Mucosa of rectum (tissue), 2 donors: ENCODE data around the gene MICAL3.

Experiments used
- H3K27ac ChIP-seq, 2 donors: one replicate each; pipeline ENCODE4 v1.7.0; 2013; ENCODE audit warnings: inconsistent platforms in 2 of 2, low read depth in 2 of 2, low read length in 2 of 2
- H3K27me3 ChIP-seq, 2 donors: one replicate each; pipeline ENCODE4 v1.7.0; 2013; ENCODE audit warnings: low read length in 2 of 2; ENCODE audit not compliant: control insufficient read depth in 2 of 2, insufficient read depth in 2 of 2
- H3K36me3 ChIP-seq, 2 donors: one replicate each; pipeline ENCODE4 v1.7.0; 2013; ENCODE audit warnings: low read length in 2 of 2; ENCODE audit not compliant: control insufficient read depth in 2 of 2, insufficient read depth in 2 of 2
- H3K4me1 ChIP-seq, 2 donors: one replicate each; pipeline ENCODE4 v1.7.0; 2013; ENCODE audit warnings: low read length in 2 of 2, mild to moderate bottlenecking in 1 of 2; ENCODE audit not compliant: control insufficient read depth in 2 of 2, insufficient read depth in 2 of 2
- H3K4me3 ChIP-seq, 2 donors: one replicate each; pipeline ENCODE4 v1.7.0; 2013; ENCODE audit warnings: low read length in 2 of 2
- H3K9ac ChIP-seq, 2 donors: one replicate each; pipeline ENCODE4 v1.7.0; 2013; ENCODE audit warnings: low read length in 2 of 2, low read depth in 1 of 2, mild to moderate bottlenecking in 1 of 2
- H3K9me3 ChIP-seq, 2 donors: one replicate each; pipeline ENCODE4 v1.7.0; 2013; ENCODE audit warnings: low read length in 2 of 2; ENCODE audit not compliant: control insufficient read depth in 2 of 2
- donor health status: healthy.
- donor health status: Normal muscosa, but diverticular disease.

MICAL3 gene

DNA sequence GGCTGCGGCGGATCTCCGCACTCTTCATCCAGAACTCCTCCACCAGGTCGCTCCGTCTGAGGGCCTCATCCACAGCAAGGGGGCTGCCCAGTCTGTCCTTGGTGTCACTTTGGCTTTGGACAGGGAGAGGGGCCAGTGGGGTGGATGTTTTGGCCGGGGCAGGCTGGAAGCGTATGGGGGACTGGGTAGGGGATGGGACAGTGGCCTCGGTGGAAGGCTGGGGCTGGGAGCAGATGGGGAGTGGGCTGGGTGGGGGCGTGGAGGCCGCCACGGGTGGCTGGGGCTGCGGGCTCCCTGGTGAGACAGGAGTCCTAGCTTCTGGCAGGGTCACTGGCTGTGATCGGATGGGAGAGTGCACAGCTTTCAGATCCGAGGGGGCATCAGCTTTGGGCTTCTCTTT, 205.7 kb downstream of the MICAL3 start:
- peaks cover 59% of the 10 kb centered on the region in 2 donors for H3K36me3 ChIP-seq

DNA sequence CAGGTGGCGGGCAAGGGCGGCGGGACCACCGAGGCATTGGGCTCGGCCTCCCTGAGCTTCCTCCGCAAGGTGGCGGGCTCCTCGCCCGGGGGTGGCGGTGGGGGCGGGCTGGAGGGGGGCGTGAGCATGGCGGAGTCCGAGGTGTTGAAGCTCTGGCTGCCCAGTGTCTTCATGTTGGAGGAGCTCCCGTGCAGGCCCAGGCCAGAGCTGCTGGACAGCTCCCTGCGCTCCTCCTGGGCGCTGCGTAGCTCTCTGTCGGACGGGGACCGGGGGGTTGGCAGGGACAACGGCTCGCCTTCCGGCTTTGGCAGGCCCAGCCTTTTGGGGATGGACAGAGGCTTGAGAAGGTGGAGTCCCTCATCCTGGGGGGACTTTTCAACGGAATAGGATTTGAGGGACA, 206.2 kb downstream of the MICAL3 start:
- H3K9me3 ChIP-seq = no peaks in the 10 kb centered on the region
- no peak overlapping the region for H3K27ac ChIP-seq
- H3K9ac ChIP-seq = no peak overlapping the region
- no peaks in the 10 kb centered on the region for H3K27me3 ChIP-seq
- no peaks in the 10 kb centered on the region for H3K4me1 ChIP-seq
- no peak overlapping the region for H3K4me3 ChIP-seq
- peaks cover 62 to 63% of the 10 kb centered on the region in 2 donors for H3K36me3 ChIP-seq

More for the DNA sequence above, 205.7 kb downstream of the MICAL3 start:
- Histone ChIP-seq H3K4me3 (no peak overlapping the region), H3K4me1 (no peaks in the 10 kb centered on the region), H3K9ac (no peak overlapping the region), H3K27ac (no peak overlapping the region), H3K27me3 (no peaks in the 10 kb centered on the region), H3K9me3 (no peaks in the 10 kb centered on the region)

DNA sequence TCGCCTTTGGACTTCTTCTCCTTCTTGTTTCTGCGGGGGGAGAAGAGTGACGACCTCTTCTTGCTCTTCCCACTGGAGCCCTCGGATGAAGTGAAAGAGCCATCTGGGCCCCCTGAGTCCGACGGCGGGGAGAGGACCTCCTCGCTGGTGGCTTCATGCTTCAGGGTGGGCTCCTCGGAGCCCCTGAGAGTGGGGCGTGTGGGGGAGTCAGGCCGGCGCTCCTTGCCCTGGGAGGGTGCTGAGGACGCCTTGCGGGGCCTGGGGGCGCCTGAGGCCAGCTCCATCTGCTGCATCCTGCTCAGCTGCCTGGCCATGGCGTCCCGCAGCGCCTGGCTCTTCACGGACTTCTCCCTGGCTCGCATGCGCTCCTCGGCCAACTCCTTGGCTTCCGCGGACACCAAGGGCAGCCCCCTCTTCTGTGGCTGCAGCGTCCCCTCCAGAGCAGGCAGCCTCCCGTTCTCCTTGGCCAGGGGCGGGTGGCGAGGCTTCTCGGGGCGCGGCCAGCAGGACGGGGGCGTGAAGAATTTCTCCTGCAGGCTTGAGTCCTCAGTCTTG, 206.8 kb downstream of the MICAL3 start:
- no peaks in the 10 kb centered on the region for H3K4me1 ChIP-seq
- H3K36me3 ChIP-seq = peaks cover 66% of the 10 kb centered on the region in 2 donors
- no peak overlapping the region for H3K9ac ChIP-seq
- no peak overlapping the region for H3K27ac ChIP-seq
- H3K27me3 ChIP-seq = no peaks in the 10 kb centered on the region
- no peaks in the 10 kb centered on the region for H3K9me3 ChIP-seq
- no peak overlapping the region for H3K4me3 ChIP-seq

DNA sequence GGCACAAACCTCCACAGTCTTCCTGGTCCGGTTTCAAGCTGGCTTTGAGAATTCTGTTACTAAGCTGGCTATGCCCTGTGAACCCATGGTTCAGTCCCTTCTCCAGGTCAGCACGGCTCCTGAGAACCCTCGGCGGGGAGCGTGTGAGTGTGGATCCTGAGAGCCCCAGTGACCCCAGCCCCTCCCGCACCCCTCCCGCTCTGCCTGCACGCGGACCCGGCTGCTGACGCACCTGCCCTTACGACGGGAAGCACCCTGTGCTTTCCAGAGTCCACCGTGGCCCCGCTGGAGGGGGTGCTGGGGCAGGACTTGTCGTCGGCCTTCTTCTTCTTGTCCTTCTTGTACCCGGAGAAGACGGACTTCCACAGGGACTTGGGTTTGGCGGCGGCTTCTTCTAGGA, 207.3 kb downstream of the MICAL3 start:
- Histone ChIP-seq H3K4me1 (no peaks in the 10 kb centered on the region), H3K9me3 (no peaks in the 10 kb centered on the region), H3K36me3 (peaks cover 65 to 66% of the 10 kb centered on the region in 2 donors), H3K27me3 (no peaks in the 10 kb centered on the region), H3K4me3 (no peak overlapping the region), H3K27ac (no peak overlapping the region), H3K9ac (no peak overlapping the region)

DNA sequence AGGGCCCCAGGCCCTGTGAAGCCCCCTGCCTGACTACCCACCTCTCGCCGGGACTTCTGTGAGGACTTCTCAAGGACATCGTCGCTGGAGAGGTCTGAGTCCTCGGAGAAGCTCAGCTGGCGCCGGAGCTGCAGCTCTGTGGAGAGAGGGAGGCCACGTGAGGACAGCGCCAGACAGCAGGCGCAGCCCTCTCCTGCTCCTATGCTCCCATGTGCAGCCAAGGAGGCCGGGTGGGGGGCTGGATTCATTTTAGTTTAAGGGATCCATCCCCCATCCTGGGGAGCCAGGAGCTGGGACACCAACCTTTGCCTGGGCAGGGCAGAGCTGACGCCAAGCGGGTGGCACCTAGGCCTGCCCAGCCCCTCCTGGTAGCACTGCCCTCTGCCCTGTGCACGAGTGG, 207.7 kb downstream of the MICAL3 start:
- Histone ChIP-seq H3K27me3 (no peaks in the 10 kb centered on the region), H3K4me1 (peaks cover 0 to 4% of the 10 kb centered on the region in 2 donors), H3K9ac (no peak overlapping the region), H3K9me3 (no peaks in the 10 kb centered on the region), H3K36me3 (peaks cover 62 to 65% of the 10 kb centered on the region in 2 donors), H3K4me3 (no peak overlapping the region), H3K27ac (no peak overlapping the region)

DNA sequence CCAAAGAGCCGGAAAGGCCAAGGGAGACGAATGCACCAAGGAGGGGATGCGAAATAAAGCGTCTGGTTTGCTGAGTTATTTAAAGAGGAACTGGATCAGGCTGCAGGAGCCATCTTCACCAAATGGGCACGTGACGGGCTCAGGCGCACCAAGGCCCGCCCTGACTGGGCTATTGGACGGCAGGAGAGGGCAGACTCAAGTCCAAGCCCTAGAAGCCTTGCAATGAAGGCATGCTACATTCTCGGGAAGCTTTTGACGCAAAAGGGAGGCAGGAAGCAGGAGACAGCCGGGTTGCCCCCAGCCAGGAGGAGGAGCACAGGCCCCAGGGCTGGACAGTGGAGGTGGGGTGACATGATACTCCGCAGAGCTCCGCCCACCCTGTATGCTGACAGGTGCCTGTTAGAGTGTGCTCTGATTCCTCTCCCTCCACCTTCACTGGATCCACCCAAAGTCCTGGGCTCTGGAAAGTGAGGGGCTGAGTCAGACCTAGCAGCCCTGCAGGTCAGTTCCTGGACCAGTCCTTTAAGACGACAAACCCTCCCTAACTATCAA, 208.6 kb downstream of the MICAL3 start:
- Histone ChIP-seq H3K27ac (no peak overlapping the region), H3K9ac (no peak overlapping the region), H3K9me3 (no peaks in the 10 kb centered on the region), H3K27me3 (no peaks in the 10 kb centered on the region), H3K36me3 (peaks cover 57 to 63% of the 10 kb centered on the region in 2 donors), H3K4me3 (no peak overlapping the region), H3K4me1 (peaks cover 7 to 10% of the 10 kb centered on the region in 2 donors)

DNA sequence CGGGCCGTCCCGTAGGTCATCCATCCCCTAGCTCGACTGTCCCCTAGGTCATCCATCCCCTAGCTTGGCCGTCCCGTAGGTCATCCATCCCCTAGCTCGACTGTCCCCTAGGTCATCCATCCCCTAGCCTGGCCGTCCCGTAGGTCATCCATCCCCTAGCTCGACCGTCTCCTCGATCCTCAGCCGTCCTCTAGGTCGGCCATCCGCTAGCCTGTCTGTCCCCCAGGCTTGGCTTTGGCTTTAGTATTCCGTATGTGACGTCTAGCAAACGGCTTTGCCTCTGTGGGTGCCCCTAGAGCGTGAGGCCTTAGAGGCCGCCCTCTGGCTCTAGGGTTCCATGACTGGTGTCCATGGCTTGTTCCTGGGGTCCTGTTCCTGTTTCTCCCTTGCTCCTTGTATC, 209.5 kb downstream of the MICAL3 start:
- Histone ChIP-seq H3K9me3 (no peaks in the 10 kb centered on the region), H3K4me1 (peaks cover 11 to 14% of the 10 kb centered on the region in 2 donors), H3K36me3 (peaks cover 62 to 66% of the 10 kb centered on the region in 2 donors), H3K27me3 (no peaks in the 10 kb centered on the region), H3K27ac (no peak overlapping the region), H3K4me3 (no peak overlapping the region), H3K9ac (no peak overlapping the region)

DNA sequence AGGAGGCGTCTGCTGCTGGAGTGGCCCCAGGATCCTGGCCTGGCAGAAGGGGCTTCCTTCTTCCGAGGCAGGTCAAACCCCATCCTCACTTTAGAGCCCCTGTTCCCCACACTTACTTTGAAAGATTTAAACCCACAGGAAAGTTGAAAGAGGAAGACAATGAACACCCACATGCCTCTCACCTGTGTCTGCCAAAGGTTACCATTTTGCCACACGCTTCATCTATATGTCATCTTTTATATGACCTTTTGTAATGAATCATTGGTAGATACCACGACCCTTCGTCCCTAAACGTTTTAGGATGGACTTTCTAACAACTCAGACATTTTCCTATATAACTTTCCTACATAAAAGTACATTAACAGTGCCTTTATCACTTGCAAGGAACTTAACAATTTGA, 210.3 kb downstream of the MICAL3 start:
- H3K36me3 ChIP-seq = peaks cover 65 to 66% of the 10 kb centered on the region in 2 donors
- no peak overlapping the region for H3K9ac ChIP-seq
- H3K9me3 ChIP-seq = no peaks in the 10 kb centered on the region
- H3K4me3 ChIP-seq = no peak overlapping the region
- H3K27ac ChIP-seq = no peak overlapping the region
- no peaks in the 10 kb centered on the region for H3K27me3 ChIP-seq
- H3K4me1 ChIP-seq = peaks cover 11 to 14% of the 10 kb centered on the region in 2 donors

DNA sequence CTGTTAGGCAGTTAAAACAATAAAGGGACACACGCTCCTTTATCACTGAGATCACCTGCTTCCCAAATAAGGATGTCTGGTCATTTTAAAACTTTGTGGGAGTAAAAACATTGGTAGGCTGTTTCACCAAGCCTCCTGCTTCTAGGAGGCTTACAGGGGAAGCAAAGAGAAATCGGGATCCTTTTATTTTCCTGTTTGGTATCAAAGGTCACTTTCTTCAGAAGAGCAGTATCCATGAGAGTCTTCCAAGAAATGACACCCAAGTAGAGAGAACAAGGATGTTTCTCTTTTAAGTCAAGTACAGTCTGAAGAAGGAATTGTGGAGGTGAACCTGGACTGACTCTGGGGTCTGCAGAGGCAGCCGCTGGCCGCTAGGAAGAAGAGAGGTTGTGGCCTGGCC, 213.2 kb downstream of the MICAL3 start:
- Histone ChIP-seq H3K27me3 (no peaks in the 10 kb centered on the region), H3K9me3 (no peaks in the 10 kb centered on the region), H3K4me1 (peaks cover 11 to 14% of the 10 kb centered on the region in 2 donors), H3K4me3 (no peak overlapping the region), H3K9ac (no peak overlapping the region), H3K27ac (peak overlapping the region; percentile 24 to 41), H3K36me3 (peaks cover 73% of the 10 kb centered on the region in 2 donors)

DNA sequence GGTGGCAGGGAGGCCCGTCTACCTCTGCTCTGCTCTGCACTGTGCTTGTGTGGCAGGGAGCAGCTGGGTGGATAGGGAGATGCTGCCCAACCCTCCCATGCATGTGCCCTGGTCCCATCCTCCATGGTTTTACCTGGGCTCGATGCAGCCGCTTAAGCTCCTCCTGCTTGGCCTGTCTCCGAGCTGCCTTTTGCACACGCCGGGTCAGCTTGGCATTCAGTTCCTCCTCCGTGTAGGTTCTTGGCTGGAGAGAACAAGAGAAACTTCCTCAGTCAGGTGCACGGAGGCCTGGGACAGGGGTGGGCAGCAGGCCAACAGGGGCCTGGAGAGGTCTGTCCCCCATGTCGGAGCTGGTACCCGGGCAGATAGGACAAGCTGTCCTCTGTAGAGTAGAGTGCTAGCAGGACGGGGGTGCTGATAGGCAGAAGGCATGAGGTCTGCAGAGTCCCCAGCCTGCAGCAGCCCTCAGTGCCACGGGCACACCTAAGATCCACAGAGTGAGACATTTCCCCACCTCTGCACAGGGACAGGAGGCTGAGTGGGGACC, 213.7 kb downstream of the MICAL3 start:
- no peak overlapping the region for H3K9ac ChIP-seq
- no peak overlapping the region for H3K4me3 ChIP-seq

More for the DNA sequence above, 213.7 kb downstream of the MICAL3 start:
- Histone ChIP-seq H3K27ac (peak overlapping the region in 1 of 2 donors; percentile 41), H3K4me1 (peaks cover 11 to 14% of the 10 kb centered on the region in 2 donors), H3K27me3 (no peaks in the 10 kb centered on the region), H3K9me3 (no peaks in the 10 kb centered on the region), H3K36me3 (peaks cover 69 to 71% of the 10 kb centered on the region in 2 donors)
